ENCODE measurements around the gene USP25. TPM values are rescaled to one million over a fixed set of nuclear protein-coding genes. Genes with fewer than 3 reads are reported as not detected.

The USP25 gene
- total and polyA plus RNA-seq, 2 of the 8 experiments (the other 6 are each of a cell fraction or from before 2014, with no cell fraction given), result 11.2 to 48.1 TPM

- TF ChIP-seq RNF2 (IDR thresholded peaks at IDR 0.05; ENCODE audit: borderline replicate concordance, low read depth, low read length, missing control alignments, poor library complexity, severe bottlenecking) (no peak), CHD2 (IDR thresholded peaks at IDR 0.05; ENCODE audit: low read length) (no peak), POLR2AphosphoS5 (IDR thresholded peaks at IDR 0.05; ENCODE audit: low read depth, low read length) (no peak), CREB1 (IDR thresholded peaks at IDR 0.05) (no peak), RXRA (IDR thresholded peaks at IDR 0.05; ENCODE audit: insufficient read depth, low read depth, low read length) (no peak), CEBPB (IDR thresholded peaks at IDR 0.05; ENCODE audit: low read depth, low read length) (no peak), CHD1 (IDR thresholded peaks at IDR 0.05; ENCODE audit: low read depth, low read length) (no peak), BCL11A (IDR thresholded peaks at IDR 0.05; ENCODE audit: low read depth in 2 of 2, low read length in 2 of 2) (no peak)
Measured at GRCh38 chr21:15904389-15904788, 174.6 kb downstream of the USP25 start (continued).

All from H1 (cell line).